GM19467 (cell line): Measurements from ENCODE around the gene PTPRN2.
"Not testable (repeated sequence)": the region's sequence is repeated elsewhere in the genome, so short reads cannot be mapped to it uniquely, and the experiment has no call there.

Experiments
- ATAC-seq: cut with Tn5 transposase; IDR thresholded peaks from one replicate; pipeline ENCODE4 v1.9.1; 2021; ENCODE audit warnings: mild to moderate bottlenecking, moderate library complexity; ENCODE audit not compliant: unreplicated experiment

Gene PTPRN2

DNA sequence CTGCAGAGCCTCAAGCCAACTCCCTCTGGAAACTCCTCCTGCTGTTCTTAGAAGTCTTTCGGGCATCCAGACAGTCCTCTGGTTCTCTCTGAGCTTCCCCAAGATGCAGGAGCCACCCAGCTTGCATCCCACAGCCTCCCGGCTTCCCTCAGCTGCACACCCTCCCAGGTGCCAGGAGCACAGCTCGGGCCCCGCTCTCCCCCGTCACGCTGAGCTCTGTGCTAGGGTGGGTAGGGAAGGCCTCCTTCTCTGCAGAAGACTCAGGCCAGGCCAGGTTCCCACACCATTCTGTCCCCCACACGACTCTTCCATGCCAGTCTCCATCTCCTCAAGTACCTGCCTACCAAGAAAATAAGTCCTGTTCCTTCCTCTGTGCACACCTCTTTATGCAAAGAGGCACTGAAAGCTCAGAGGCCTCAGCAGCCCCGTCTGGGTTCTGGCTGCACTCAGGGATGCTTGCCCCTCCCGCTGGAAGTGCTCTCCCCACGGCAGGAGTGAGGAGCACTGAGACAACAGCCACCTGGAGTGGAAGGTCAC is 537.1 kb downstream of the PTPRN2 start:
- ATAC-seq: no peak

DNA sequence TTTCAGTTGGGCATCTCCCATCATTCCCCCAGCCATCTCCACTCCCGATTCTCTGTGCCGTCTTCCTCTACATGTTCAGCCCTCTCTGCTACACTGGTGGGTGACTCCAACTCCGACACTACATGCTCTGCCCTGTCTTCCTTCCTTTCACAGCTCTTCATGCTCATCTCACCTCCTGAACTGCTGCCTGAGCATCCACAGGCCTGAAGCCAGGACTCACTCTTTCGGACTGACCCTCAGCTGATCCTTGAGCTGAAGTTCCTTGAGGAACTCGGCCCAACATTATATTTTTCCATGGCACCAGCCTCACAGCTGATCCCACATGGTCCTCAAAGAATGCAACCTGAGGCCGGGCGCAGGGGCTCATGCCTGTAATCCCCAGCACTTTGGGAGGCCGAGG is 538.4 kb downstream of the PTPRN2 start:
- no peak for ATAC-seq

DNA sequence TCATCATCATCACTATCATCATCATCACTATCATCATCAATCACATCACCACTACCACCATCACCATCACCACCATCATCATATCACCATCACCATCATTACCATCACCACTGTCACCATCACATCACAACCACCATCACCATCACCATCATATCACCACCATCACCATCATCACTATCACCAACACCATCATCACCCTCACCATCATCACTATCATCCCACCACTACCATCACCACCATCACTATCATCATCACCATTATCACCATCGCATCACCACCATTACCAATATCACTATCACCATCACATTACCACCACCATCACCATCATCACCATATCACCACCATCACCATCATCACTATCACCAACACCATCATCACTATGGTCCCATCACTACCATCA is 539.1 kb downstream of the PTPRN2 start:
- no peak for ATAC-seq

DNA sequence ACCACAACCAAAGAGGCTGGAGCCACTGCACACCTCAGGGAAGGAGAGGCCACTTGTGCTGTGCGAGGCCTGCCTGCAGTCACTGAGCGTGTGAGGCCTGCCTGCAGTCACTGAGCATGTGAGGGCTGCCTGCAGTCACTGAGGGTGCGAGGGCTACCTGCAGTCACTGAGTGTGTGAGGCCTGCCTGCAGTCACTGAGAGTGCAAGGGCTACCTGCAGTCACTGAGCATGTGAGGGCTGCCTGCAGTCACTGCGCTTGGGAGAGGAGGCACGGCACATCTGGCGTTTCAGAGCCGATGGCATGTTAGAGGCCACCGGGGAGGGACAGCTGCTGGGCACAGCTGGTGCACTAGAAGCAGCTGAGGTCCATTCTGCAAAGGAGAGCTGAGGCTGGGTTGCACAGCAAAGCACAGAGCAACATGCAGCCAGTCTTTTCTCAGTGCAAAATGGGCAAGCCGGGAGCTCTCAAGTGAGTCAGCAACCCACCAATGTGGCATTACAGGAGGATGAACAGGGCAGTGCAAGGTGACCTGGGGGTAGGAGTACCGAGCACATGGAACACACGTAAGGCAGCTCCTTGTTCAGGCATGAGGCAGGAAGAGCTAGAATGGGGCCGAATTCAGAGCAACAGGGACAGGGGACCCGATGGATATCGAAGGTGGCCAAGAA is 540.1 kb downstream of the PTPRN2 start:
- no peak for ATAC-seq

DNA sequence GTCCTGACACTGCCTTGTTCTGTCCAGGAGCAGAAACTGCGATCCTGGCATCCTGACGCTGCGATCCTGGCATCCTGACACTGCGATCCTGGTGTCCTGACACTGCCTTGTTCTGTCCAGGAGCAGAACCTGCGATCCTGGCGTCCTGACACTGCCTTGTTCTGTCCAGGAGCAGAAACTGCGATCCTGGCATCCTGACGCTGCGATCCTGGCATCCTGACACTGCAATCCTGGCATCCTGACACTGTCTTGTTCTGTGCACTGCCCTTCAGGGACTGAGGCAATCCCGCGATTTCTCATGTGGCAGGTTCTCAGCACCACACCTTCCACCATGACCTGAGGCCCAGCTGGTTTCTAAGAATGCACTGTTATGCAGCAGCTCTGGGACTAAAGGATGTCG is 541.4 kb downstream of the PTPRN2 start:
- ATAC-seq: not testable (repeated sequence)

GRCh38 chr7:158044482-158044823 is 543.2 kb downstream of the PTPRN2 start:
- no peak for ATAC-seq

- ATAC-seq: no peak
Observed at GRCh38 chr7:158043551-158044481, 543.8 kb downstream of the PTPRN2 start.

DNA sequence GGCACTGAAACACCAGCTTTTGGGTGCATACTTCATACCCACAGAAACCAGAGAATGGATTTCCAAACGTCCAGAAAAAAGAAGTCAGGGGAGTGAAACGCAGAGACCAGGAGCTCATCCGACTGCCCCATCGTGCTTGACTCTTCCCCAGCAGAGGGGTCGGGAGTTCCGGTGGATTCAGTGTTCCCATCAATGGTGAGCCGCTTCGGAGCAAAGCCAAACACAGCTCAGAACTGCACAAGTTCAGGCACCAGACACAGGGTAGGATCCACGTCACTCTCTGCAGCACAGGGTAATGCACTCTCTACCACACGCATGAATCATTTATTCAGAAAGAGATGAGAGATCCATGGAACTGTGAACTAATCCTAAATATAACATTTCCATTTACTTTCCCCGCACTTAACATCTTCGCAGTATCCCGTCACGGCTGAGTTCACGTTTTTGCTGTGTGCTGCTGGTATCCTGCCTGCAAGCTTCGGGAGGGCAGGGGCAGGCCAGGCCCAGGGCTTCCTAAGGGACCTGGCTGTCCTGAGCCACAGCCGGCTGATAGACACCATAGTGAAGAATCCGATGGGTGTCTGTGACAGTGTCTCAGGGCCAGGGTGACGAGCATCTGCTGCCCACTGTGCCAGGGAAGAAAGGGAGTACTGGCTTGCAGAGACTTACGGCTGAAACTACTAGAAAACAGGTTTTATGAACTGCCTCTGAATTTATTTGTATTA is 545.3 kb downstream of the PTPRN2 start:
- no peak for ATAC-seq

GRCh38 chr7:158040199-158040598 is 547.4 kb downstream of the PTPRN2 start:
- no peak for ATAC-seq

DNA sequence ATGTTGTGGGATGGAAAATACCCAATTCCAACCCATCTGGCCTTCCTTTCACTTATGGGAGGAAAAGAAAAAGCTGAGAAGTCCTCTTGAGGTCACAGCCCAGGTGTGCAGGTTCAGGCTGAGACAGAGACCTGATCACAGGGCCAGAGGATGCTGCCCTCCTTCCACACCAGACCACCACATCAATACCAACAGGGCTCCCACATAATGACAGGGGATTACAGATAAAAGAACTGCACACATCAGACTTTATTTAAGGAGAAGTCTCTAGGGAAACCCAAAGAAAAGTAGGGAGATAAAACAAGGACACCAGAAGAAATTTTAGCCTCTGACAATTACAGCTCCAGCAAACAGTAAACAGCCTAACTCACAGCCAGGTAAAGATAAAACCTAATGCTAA is 548.4 kb downstream of the PTPRN2 start:
- no peak for ATAC-seq

- no peak for ATAC-seq
Observed at GRCh38 chr7:158037211-158037610, 550.4 kb downstream of the PTPRN2 start.

DNA sequence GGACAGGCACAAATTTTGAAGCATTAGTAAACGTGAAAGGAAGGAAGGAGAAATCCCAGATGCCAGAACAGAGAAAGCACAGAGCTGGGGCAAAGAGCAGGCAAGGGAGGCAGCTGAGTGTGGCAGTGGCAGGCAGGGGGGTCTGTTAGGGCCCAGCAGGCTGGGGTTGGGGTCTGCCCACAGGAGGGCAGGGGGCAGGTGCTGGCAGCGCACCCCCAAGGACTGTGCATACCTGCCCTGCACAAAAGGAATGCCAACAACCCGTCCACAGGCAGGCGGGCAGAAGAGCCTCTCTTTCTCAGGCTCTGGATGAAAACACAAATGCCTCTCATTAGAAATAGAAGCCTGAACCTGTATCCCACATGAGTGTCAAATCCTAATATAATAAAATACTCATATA is 552.3 kb downstream of the PTPRN2 start:
- ATAC-seq: no peak

GRCh38 chr7:158034571-158034970 is 553.1 kb downstream of the PTPRN2 start:
- ATAC-seq: no peak

- not testable (repeated sequence) for ATAC-seq
Observed at GRCh38 chr7:158033925-158034324, 553.7 kb downstream of the PTPRN2 start.

- no peak for ATAC-seq
Observed at GRCh38 chr7:158033196-158033595, 554.4 kb downstream of the PTPRN2 start.

DNA sequence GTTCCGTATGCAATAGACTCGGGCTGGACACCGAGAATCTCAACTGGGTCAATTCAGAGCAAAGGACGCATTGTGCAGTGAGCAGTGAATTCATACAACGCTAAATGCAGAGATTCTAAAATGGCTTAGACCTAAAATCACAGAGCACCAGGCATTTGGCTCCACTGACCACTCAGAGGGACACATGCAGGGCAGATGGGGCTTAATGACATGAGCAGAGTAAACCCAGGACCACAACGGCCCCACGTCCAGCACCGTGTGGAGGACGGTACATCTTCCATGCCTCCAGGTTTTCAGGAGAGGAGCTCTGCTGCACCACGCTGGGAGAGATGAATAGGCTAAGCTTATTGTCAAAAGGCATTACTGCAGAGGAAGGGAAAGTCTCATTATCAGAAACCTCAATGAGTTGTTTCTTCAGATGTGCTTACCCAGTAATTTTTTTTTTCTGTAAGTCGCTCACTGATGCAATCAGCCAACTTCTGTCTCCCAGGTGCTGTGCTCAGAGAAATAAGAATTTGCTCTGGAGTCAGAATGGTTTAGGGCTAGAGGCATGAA is 555.0 kb downstream of the PTPRN2 start:
- ATAC-seq: no peak

- no peak for ATAC-seq
Observed at GRCh38 chr7:158031867-158032308, 555.7 kb downstream of the PTPRN2 start.

GRCh38 chr7:158030566-158030965 is 557.1 kb downstream of the PTPRN2 start:
- ATAC-seq: no peak

DNA sequence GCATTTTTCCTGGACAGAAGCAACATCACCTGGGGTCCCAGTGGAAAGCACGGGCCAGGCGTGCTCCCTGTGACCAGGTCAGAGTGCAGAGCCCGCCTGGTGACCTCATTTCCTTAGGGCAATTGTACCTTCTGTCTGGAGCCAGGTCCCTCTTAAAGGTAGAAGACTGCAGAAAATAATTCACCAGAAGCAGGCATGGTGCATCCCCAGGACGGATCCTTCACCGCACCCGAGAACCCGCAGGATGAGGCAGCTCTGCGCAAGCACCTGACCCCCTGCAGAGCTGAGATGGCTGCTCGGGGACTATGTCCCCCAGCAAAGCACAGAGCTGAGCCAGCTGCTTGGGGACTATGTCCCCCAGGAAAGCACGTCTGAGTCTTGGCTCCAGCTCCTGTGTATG is 557.6 kb downstream of the PTPRN2 start:
- no peak for ATAC-seq

GRCh38 chr7:158029509-158029908 is 558.1 kb downstream of the PTPRN2 start:
- no peak for ATAC-seq

- ATAC-seq: no peak
Observed at GRCh38 chr7:158028971-158029370, 558.7 kb downstream of the PTPRN2 start.
